ENCODE results near the gene COL3A1.

COL3A1 gene

DNA sequence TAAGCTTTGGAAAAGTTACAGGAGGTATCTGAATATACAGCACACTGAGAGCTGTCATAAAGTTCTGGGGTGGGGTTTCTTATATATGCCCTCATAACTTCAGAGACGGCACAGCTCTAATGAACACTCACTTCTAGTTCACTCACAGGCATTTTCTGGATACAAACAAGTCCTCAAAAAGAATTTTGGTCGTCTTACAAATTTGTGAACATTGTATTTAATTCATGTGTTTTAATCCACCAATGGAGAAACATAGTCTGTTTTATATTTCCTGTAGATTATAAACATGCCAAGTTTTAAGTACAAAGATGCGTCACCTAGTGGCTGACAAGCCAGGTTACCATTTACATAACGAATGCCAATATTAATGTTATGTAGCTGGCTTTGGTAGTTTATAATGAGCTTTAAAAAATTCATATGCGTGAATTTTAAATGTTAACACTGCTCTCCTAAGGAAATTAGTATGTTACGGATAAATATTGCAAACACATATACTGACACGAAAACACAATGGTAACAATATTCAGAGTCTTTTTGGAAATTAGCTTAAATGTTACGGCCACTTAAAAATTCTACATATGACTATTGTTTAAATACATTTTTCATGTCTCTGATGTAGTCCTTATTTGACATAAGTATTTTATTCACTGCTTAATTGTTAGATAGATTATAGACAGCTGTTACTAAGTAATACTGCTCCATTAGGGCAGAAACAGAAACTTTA, 2.5 kb downstream of the COL3A1 start:
- DNase-seq, result no peak

DNA sequence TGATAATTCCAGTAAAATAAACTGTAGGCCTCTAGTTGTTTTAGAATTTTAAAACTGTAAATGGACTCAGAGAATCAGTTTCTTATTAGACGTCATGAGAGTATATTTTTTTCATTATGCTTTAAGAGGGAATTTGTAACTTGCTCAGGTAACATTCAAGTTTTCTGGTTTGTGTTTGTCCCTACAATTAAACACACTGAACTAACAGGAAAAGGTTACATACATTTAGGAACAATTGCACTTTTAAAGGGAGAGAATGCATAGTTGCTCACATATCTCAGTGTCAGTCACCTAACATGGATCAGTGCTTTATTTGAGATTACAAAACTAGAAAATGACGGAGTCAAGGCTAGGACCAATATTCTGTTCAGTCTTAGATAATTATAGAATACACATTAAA, 3.1 kb downstream of the COL3A1 start:
- no peak for DNase-seq

GRCh38 chr2:188978291-188979081, 4.3 kb downstream of the COL3A1 start:
- DNase-seq, result no peak

DNA sequence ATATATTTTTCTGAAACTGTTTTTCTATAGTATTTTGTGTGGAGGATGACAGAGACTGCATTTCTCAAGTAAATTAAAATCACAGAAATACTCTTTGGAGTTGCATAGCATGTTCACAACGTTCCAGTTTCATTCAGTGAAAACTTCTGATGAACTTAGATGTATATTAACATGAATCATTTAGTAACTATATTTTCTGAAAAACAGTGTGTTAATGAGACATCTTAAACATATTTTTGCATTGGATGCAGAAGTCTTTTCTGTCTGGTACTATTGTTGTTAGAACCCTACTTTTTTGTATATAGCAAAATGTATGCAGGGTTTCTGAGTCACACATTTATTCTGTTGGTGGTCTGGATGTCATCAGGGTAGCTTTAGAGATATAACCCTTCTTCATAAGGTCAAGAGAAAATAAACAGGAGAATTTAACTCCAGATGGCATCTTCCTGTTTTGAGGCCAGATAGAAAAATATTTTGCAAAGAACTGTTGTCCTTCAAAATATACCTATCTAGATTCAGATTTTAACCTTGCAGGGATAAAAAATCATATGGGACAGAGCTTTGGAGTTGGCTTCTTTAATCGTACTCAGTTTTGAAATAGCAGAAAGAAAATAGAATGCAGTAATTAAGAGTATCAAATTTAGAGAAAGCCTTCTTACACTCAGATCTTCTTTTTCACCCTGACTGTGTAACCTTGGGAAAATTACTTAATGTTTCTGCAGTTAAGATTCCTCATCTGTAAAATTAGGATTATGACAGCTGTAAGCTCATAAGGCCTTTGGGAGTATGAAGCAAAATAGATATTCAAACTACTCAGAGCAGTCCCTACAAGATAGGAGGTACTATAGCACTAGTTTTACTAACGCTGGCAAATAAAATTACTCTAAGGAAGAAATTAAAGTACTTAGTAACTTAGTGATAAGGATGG, 5.3 kb downstream of the COL3A1 start:
- DNase-seq, result no peak

- no peak for DNase-seq
Measured at GRCh38 chr2:188983427-188984064, 9.4 kb downstream of the COL3A1 start.

DNA sequence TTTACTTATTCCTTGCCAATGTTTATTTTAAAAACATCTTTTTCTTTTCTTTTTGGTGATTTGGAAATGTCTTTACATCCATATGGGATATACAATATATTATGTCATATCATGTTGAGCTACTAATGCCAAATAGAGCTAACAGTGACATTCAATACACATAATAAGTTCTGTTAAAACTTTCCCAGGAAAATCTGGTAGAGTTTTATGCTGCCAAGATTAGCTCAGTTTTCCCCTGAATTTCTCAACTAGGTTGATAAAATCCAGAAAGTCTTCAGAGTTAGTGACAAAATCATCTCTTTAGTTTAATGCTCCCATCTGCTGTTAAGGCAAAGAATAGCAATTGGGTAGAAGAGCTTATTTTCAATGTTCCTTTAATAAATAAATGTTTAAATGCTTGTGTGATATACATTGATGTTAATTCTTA, 9.9 kb downstream of the COL3A1 start:
- DNase-seq, result no peak

DNA sequence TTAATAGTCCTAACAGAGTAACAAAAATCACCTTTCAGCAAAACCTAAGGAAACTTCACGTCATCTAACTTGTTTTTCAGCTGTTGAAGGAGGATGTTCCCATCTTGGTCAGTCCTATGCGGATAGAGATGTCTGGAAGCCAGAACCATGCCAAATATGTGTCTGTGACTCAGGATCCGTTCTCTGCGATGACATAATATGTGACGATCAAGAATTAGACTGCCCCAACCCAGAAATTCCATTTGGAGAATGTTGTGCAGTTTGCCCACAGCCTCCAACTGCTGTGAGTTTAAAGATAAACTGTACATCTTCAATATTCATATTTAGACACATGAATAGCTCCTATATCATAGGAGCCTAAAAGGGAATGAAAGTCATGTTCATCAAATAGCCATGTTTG, 10.5 kb downstream of the COL3A1 start:
- no peak for DNase-seq

DNA sequence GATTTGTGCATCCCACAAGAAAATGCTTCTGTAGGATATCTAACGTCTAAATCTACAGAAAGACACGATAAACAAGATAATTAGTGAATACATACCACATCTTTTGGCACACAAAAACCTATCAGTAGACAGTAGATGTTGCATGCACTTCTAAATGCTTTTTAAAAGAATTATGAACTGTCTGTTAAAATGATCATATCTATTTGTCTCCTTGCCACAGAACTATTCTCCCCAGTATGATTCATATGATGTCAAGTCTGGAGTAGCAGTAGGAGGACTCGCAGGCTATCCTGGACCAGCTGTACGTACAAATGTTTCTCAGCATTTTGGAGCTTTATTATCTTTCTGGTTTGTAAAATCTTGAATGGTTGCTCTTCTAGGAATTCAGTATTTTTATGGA, 12.7 kb downstream of the COL3A1 start:
- no peak for DNase-seq

- no peak for DNase-seq
Measured at GRCh38 chr2:188993247-188993646, 19.1 kb downstream of the COL3A1 start.

DNA sequence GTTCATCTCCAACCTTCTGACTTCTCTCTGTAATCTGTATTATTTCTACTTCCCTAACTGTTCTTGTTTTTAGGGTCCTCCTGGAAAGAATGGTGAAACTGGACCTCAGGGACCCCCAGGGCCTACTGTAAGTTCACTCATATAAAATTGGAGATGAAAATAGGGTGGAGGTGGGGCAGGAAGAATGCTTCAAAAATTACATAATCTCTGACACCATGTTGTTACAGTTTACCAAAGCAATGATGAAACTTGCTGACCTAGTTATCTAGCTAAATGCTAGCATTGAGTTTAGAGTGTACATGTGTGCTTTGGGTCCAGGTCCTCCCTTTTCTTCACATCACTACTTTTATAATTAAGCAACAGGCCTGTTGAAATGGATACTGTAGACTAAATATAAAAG, 23.1 kb downstream of the COL3A1 start:
- no peak for DNase-seq

GRCh38 chr2:189000221-189000620, 26.0 kb downstream of the COL3A1 start:
- no peak for DNase-seq

DNA sequence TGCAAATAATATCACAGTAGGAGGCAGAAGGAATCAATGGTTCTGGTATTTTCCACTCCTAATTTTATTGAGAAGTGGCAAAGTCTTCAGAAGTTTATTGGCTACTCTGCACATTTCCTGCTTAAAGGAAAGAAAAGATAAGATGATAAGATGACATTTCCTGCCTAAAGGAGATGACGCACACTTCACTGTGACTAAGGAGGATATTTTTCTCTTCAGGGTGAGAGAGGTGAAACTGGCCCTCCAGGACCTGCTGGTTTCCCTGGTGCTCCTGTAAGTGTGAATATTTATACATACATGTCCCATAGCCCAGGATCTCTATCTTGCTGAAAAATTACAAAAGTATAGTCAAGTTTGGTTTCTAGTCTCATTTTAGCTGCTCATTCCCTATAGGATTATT, 27.9 kb downstream of the COL3A1 start:
- no peak for DNase-seq

DNA sequence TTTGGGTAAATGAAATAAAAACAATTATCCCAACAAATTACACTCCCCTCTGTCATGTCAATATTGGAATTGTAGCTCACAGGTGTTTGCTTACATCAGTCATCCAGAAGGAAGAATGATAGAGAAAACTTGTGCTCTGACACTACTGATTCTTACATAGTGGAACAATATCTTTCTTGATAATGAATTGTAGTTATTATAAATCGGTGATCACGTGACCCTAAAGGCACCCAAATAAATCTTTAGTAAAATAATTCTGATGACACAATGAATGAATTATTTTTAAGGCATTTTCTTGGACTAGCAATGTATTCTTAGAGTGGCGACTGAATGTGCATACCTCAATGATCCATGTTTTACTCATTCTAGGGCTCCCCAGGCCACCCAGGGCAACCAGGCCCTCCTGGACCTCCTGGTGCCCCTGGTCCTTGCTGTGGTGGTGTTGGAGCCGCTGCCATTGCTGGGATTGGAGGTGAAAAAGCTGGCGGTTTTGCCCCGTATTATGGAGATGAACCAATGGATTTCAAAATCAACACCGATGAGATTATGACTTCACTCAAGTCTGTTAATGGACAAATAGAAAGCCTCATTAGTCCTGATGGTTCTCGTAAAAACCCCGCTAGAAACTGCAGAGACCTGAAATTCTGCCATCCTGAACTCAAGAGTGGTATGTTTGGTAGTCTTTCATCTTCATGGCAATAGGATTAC, 34.5 kb downstream of the COL3A1 start:
- no peak for DNase-seq

DNA sequence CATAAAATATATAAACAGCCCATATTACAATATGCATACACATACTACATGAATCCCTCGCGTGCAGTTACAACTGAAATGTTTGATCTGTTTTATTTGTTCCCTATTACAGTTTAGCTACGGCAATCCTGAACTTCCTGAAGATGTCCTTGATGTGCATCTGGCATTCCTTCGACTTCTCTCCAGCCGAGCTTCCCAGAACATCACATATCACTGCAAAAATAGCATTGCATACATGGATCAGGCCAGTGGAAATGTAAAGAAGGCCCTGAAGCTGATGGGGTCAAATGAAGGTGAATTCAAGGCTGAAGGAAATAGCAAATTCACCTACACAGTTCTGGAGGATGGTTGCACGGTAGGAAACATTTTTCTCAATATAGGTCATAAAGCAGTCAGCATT, 36.4 kb downstream of the COL3A1 start:
- DNase-seq, result no peak

GRCh38 chr2:189012351-189012750, 38.2 kb downstream of the COL3A1 start:
- no peak for DNase-seq

DNA sequence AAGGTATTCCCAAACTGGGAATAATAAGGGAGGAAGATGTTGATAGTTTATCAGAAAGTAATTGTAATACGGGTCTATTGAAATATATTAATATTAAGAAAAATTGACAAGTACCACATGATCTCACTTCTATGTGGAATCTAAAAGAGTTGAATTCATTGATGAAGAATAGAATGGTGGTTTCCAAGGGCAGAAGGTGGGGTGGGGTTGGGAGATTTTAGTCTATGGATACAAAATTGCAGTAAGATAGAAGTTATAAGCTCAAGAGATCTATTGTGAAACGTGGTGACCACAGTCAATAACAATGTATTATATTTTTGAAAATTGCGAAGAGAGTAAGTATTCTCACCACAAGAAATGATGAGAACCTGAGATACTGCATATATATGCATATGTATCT, 38.9 kb downstream of the COL3A1 start:
- DNase-seq, result no peak

GRCh38 chr2:189013671-189014448, 39.7 kb downstream of the COL3A1 start:
- DNase-seq, result no peak

- no peak for DNase-seq
Measured at GRCh38 chr2:189014449-189015138, 40.4 kb downstream of the COL3A1 start.

DNA sequence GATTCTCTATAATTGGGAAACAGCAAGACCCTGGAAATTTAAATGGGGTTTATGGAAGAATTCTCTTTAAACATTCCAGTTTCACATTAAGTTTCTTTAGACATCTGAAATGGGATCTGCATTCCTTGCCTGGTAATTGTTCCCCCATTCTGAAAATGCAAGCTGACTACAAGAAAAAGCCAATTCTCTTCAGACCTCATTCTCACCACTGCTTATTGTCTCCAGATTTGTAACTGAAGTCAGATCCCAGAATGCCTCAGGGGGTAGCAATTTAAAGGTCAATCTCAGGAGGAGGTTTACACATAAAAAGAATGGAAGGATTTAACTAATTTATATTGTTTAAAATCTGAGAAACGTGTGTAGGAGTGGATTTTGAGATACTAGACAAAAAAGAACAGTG, 41.2 kb downstream of the COL3A1 start:
- no peak for DNase-seq

DNA sequence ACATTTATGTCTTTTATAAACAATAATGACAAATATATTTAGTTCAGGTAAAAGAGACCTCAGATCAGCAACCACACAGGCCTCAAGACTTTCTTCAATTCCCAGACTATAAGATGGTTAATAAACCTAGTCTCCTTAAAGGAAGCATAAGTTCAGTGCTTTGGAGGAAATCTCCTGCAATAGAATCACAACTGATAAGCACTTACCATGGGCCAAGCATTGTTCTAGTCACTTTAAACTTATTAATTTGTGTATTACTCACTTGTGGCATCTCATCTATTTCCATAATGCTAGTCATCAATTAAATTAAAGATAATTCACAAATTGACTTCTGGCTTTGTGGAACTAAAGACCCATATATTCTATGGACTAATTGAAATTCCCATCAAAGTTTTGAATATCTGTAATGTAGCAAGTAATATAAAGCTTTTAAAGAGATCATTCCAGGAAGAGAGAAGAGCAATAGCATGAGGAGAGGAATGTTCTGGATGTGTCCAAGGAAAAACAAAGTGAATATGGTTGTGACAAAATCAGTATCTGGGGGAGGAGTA, 42.2 kb downstream of the COL3A1 start:
- no peak for DNase-seq
